22Rv1 (cell line): ENCODE results near the gene DGKI.

Experiments
- H3K27ac ChIP-seq: fragments of 450-650 bp; 2 replicates; pipeline ENCODE4 v1.5.1; 2017
- CTCF ChIP-seq: fragments of 450-650 bp; IDR thresholded peaks from 2 replicates; pipeline ENCODE4 v1.5.1; 2017; ENCODE audit warnings: mild to moderate bottlenecking
- ZFX ChIP-seq: fragments of 450-650 bp; IDR thresholded peaks from 2 replicates; pipeline ENCODE4 v1.6.1; 2017; ENCODE audit warnings: antibody characterized with exemption, borderline replicate concordance

DGKI gene

GRCh38 chr7:137682596-137682995, 164.2 kb downstream of the DGKI start:
- H3K27ac ChIP-seq, result no peak overlapping the region
- TF ChIP-seq CTCF (no peak), ZFX (no peak)

GRCh38 chr7:137681657-137682562, 164.9 kb downstream of the DGKI start:
- TF ChIP-seq ZFX (no peak), CTCF (no peak)
- no peak overlapping the region for H3K27ac ChIP-seq

GRCh38 chr7:137674551-137675409, 172.0 kb downstream of the DGKI start:
- no peak overlapping the region for H3K27ac ChIP-seq
- TF ChIP-seq CTCF, result no peak
- TF ChIP-seq ZFX, result no peak

DNA sequence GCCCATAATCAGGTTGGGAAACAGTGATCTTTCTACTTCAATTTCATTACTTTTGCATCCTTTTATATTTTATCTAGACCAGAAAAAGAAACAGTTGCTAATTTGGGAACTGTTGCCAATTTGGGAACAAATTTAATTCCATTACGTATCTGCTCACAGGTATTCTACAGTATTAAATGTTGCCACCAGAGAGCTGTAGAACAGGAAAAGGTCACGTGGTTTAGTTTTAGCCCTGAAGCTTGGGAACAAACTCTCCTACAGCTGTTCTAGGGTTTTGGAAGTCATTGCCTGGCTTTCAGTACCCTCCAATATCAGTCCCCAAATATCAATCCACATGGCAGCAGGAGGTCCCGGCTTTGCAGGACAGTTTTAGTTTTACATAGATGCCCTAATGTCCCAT, 172.7 kb downstream of the DGKI start:
- TF ChIP-seq CTCF (no peak), ZFX (no peak)
- no peak overlapping the region for H3K27ac ChIP-seq

DNA sequence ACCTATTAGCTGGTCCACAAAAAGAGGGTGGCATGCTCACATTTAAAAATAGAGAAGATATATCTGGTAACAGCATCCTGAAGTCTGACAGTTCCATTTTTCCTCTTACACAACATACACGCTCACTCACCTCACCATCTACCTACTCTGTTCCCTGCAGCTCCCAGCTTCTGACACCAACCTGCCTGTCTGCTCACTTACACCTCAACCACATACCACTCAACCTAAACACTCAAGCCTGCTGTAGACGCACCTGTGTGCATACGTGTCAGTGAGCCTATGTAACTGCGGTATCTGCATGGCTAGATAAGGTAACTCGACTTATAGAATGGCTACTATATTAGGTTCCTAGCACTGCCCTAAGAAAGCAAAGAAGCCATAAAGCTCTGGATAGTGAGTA, 174.9 kb downstream of the DGKI start:
- TF ChIP-seq ZFX, result no peak
- no peak for TF ChIP-seq CTCF
- no peak overlapping the region for H3K27ac ChIP-seq

GRCh38 chr7:137670222-137671064, 176.3 kb downstream of the DGKI start:
- TF ChIP-seq CTCF, result no peak
- TF ChIP-seq ZFX, result no peak
- no peak overlapping the region for H3K27ac ChIP-seq
